NCI-H146 (cell line): Measurements from ENCODE around the gene SHC1.

Experiments
- DNase-seq: peaks from one replicate; lab custom pipeline; 2025; lab: John Stamatoyannopoulos, UW

The SHC1 gene

GRCh38 chr1:154970631-154971340, at the start of gene SHC1:
SHC1 (minus strand) TSS chr1:154970747; CDS start chr1:154970526, 221 bp downstream.
- DNase-seq: no peak

- DNase-seq: no peak
These were observed 49.1 kb upstream of the SHC1 start for GRCh38 chr1:155019377-155020245.

GRCh38 chr1:155018617-155019348, 48.2 kb upstream of the SHC1 start:
- no peak for DNase-seq

- DNase-seq: no peak
These were observed 47.4 kb upstream of the SHC1 start for GRCh38 chr1:155017946-155018316.

- peak; percentile 84 for DNase-seq
These were observed 46.7 kb upstream of the SHC1 start for GRCh38 chr1:155017041-155017945.

GRCh38 chr1:155016231-155016831, 45.8 kb upstream of the SHC1 start:
- no peak for DNase-seq

- no peak for DNase-seq
These were observed 45.1 kb upstream of the SHC1 start for GRCh38 chr1:155015527-155016230.

GRCh38 chr1:155014709-155015508, 44.4 kb upstream of the SHC1 start:
- no peak for DNase-seq

GRCh38 chr1:155013632-155014031, 43.1 kb upstream of the SHC1 start:
- no peak for DNase-seq

GRCh38 chr1:155012776-155013602, 42.4 kb upstream of the SHC1 start:
- no peak for DNase-seq

GRCh38 chr1:155012026-155012546, 41.5 kb upstream of the SHC1 start:
- peak; percentile 48 for DNase-seq

- DNase-seq: no peak
These were observed 41.0 kb upstream of the SHC1 start for GRCh38 chr1:155011437-155012025.

- no peak for DNase-seq
These were observed 40.5 kb upstream of the SHC1 start for GRCh38 chr1:155011004-155011416.

GRCh38 chr1:155010211-155010918, 39.8 kb upstream of the SHC1 start:
- no peak for DNase-seq

- DNase-seq: no peak
These were observed 39.2 kb upstream of the SHC1 start for GRCh38 chr1:155009742-155010141.

- no peak for DNase-seq
These were observed 38.7 kb upstream of the SHC1 start for GRCh38 chr1:155009221-155009711.
